GM19463 (cell line): ENCODE results near the gene ARID2.

Source experiments
- ATAC-seq: cut with Tn5 transposase; IDR thresholded peaks from one replicate; pipeline ENCODE4 v1.9.1; 2021; ENCODE audit warnings: mild to moderate bottlenecking, moderate library complexity; ENCODE audit not compliant: unreplicated experiment

ARID2 gene

GRCh38 chr12:45915405-45915804 lies 185.9 kb downstream of the ARID2 start:
- ATAC-seq = no peak

- no peak for ATAC-seq
Measured at GRCh38 chr12:45918818-45919217, 189.3 kb downstream of the ARID2 start.

GRCh38 chr12:45928309-45928708 lies 198.8 kb downstream of the ARID2 start:
- ATAC-seq = no peak

- ATAC-seq = no peak
Measured at GRCh38 chr12:45930369-45930768, 200.9 kb downstream of the ARID2 start.

GRCh38 chr12:45933504-45933903 lies 204.0 kb downstream of the ARID2 start:
- no peak for ATAC-seq

- ATAC-seq = no peak
Measured at GRCh38 chr12:45934956-45935355, 205.4 kb downstream of the ARID2 start.

GRCh38 chr12:45938566-45938965 lies 209.1 kb downstream of the ARID2 start:
- no peak for ATAC-seq

GRCh38 chr12:45939759-45940158 lies 210.3 kb downstream of the ARID2 start:
- ATAC-seq = no peak

- ATAC-seq = no peak
Measured at GRCh38 chr12:45944771-45945170, 215.3 kb downstream of the ARID2 start.

- no peak for ATAC-seq
Measured at GRCh38 chr12:45946435-45946834, 216.9 kb downstream of the ARID2 start.

- no peak for ATAC-seq
Measured at GRCh38 chr12:45948546-45948945, 219.0 kb downstream of the ARID2 start.
